GM12878 (cell line): Measurements from ENCODE around the gene ZNF341. TPM values are rescaled to one million over a fixed set of nuclear protein-coding genes. Genes with fewer than 3 reads are reported as not detected.

ENCODE experiments used
- ATAC-seq: fragments of 200-7000 bp; cut with Tn5 transposase; 3 replicates; pipeline ENCODE4 v1.9.1; 2020; ENCODE audit warnings: mild to moderate bottlenecking, moderate library complexity
- BruUV-seq: library from RNA; stranded (reverse); fragments of 400-500 nt; replicated peaks from 2 replicates; lab custom pipeline; 2021; lab: Mats Ljungman, UMichigan
- CTCF ChIA-PET: fragments of 300-600 bp; sonication (Branson Sonifier 250); formaldehyde crosslinking; extraction: SDS; loops from one replicate; lab custom pipeline; 2021; ENCODE audit warnings: inconsistent platforms; lab: Yijun Ruan, JAX
- POLR2A ChIA-PET: fragments of 350-600 bp; formaldehyde crosslinking; extraction: SDS; loops from one replicate; lab custom pipeline; 2021; ENCODE audit warnings: inconsistent platforms; lab: Charles Lee
- RAD21 ChIA-PET: fragments of 300-600 bp; sonication (Branson Sonifier 250); formaldehyde crosslinking; loops from one replicate; lab custom pipeline; 2023; ENCODE audit warnings: antibody characterized with exemption; ENCODE audit not compliant: unreplicated experiment; lab: Charles Lee
- SMC1A ChIA-PET: fragments of 300-600 bp; sonication (Branson Sonifier 250); formaldehyde crosslinking; loops from one replicate; lab custom pipeline; 2023; ENCODE audit not compliant: unreplicated experiment, uncharacterized antibody; lab: Charles Lee
- DNase-seq: peaks from one replicate; pipeline ENCODE4 v3.0.0-alpha.2; 2011; ENCODE audit warnings: low read depth, low spot score
- FAIRE-seq: peaks from 3 replicates; lab custom pipeline; 2011; peaks lifted over from hg19 to GRCh38; lab: Jason Lieb, UNC
- H2AFZ ChIP-seq: 2 replicates; pipeline ENCODE4 v1.6.0; 2011; ENCODE audit warnings: low read depth, low read length, control low read depth; ENCODE audit not compliant: control insufficient read depth
- H3K27ac ChIP-seq: 2 replicates; pipeline ENCODE4 v1.5.1; 2011; ENCODE audit warnings: control low read depth; ENCODE audit not compliant: control insufficient read depth, insufficient read depth
- H3K27me3 ChIP-seq, 2 experiments: replicated peaks in 1 of 2; 2 replicates each; pipeline versions ENCODE4 v1.6.0 to v1.6.1; 2011; ENCODE audit warnings: low read length in 1 of 2; ENCODE audit not compliant: control insufficient read depth in 2 of 2, insufficient read depth in 2 of 2
- H3K36me3 ChIP-seq, 2 experiments: 2 replicates each; pipeline ENCODE4 v1.5.1; 2011; ENCODE audit warnings: low read length in 1 of 2; ENCODE audit not compliant: control insufficient read depth in 2 of 2, insufficient read depth in 2 of 2
- H3K4me1 ChIP-seq: 2 replicates; pipeline ENCODE4 v1.6.1; 2011; ENCODE audit warnings: mild to moderate bottlenecking, low read length, moderate library complexity, mixed read lengths; ENCODE audit not compliant: control insufficient read depth, insufficient read depth
- H3K4me2 ChIP-seq: 2 replicates; pipeline ENCODE4 v1.6.0; 2011; ENCODE audit warnings: control low read depth; ENCODE audit not compliant: control insufficient read depth, insufficient read depth
- H3K4me3 ChIP-seq: fragments of 200-600 bp; sonication (generic); 2 replicates; pipeline ENCODE4 v1.5.1; 2016
- H3K79me2 ChIP-seq: 2 replicates; pipeline ENCODE4 v1.6.0; 2011; ENCODE audit warnings: low read length; ENCODE audit not compliant: control insufficient read depth, insufficient read depth
- H3K9ac ChIP-seq: 2 replicates; pipeline ENCODE4 v1.8.0; 2011; ENCODE audit warnings: low read length, control low read depth, mixed read lengths; ENCODE audit not compliant: control insufficient read depth, insufficient read depth
- H3K9me3 ChIP-seq: replicated peaks from 3 replicates; pipeline ENCODE4 v1.5.1; 2011; ENCODE audit warnings: mild to moderate bottlenecking, low read length; ENCODE audit not compliant: control insufficient read depth, insufficient read depth
- H4K20me1 ChIP-seq: 2 replicates; pipeline ENCODE4 v1.6.0; 2011; ENCODE audit not compliant: control insufficient read depth, insufficient read depth
- ASH2L ChIP-seq: fragments of 300-600, 200-600 bp; sonication (generic); IDR thresholded peaks from 2 replicates; pipeline ENCODE4 v1.6.1; 2017; ENCODE audit warnings: low read depth, mild to moderate bottlenecking, borderline replicate concordance
- CHD2 ChIP-seq: IDR thresholded peaks from 2 replicates; pipeline ENCODE4 v1.6.1; 2011; ENCODE audit warnings: low read depth, low read length, improper control_type of control experiment, borderline replicate concordance
- DPF2 ChIP-seq: fragments of 450-650 bp; IDR thresholded peaks from 2 replicates; pipeline ENCODE4 v1.6.1; 2017; ENCODE audit warnings: mild to moderate bottlenecking
- ELK1 ChIP-seq: IDR thresholded peaks from 2 replicates; pipeline ENCODE4 v1.6.1; 2012; ENCODE audit warnings: low read depth, low read length, improper control_type of control experiment
- HCFC1 ChIP-seq: fragments of 150-350 bp; IDR thresholded peaks from 2 replicates; pipeline ENCODE4 v1.6.1; 2014; ENCODE audit warnings: low read length
- IRF3 ChIP-seq: fragments of 450-650 bp; IDR thresholded peaks from 2 replicates; pipeline ENCODE4 v1.6.1; 2014; ENCODE audit warnings: mild to moderate bottlenecking
- IRF4 ChIP-seq: IDR thresholded peaks from 2 replicates; pipeline ENCODE4 v1.6.1; 2011; ENCODE audit warnings: low read depth, low read length
- MEF2B ChIP-seq: fragments of 450-650 bp; IDR thresholded peaks from 2 replicates; pipeline ENCODE4 v1.6.1; 2018; ENCODE audit warnings: mild to moderate bottlenecking, moderate library complexity; ENCODE audit not compliant: partially characterized antibody, poor library complexity, severe bottlenecking
- POU2F2 ChIP-seq: IDR thresholded peaks from 3 replicates; pipeline ENCODE4 v1.6.1; 2011; ENCODE audit warnings: low read depth, mild to moderate bottlenecking, low read length, borderline replicate concordance
- RAD21 ChIP-seq: IDR thresholded peaks from 2 replicates; pipeline ENCODE4 v1.6.1; 2011; ENCODE audit warnings: mild to moderate bottlenecking, low read depth, low read length, moderate library complexity; ENCODE audit not compliant: insufficient read depth
- SIX5 ChIP-seq: IDR thresholded peaks from 2 replicates; pipeline ENCODE4 v1.6.1; 2011; ENCODE audit warnings: mild to moderate bottlenecking, low read depth, low read length, moderate library complexity; ENCODE audit not compliant: severe bottlenecking
- SPI1 ChIP-seq: IDR thresholded peaks from 2 replicates; pipeline ENCODE4 v1.6.1; 2011; ENCODE audit warnings: low read depth, mild to moderate bottlenecking, low read length, moderate library complexity, borderline replicate concordance; ENCODE audit not compliant: insufficient read depth
- TBL1XR1 ChIP-seq: IDR thresholded peaks from 2 replicates; pipeline ENCODE4 v1.6.1; 2012; ENCODE audit warnings: low read depth, low read length, improper control_type of control experiment
- TCF3 ChIP-seq: IDR thresholded peaks from 2 replicates; pipeline ENCODE4 v1.6.1; 2012; ENCODE audit warnings: low read depth, mild to moderate bottlenecking, low read length, borderline replicate concordance; ENCODE audit not compliant: insufficient read depth
- YBX1 ChIP-seq: fragments of 450-650 bp; IDR thresholded peaks from 2 replicates; pipeline ENCODE4 v1.6.1; 2016; ENCODE audit warnings: antibody characterized with exemption
- ZNF207 ChIP-seq: fragments of 450-650 bp; IDR thresholded peaks from 2 replicates; pipeline ENCODE4 v1.6.1; 2014; ENCODE audit warnings: antibody characterized with exemption, mild to moderate bottlenecking, borderline replicate concordance
- ZNF24 ChIP-seq: fragments of 450-650 bp; IDR thresholded peaks from 2 replicates; pipeline ENCODE4 v1.6.1; 2017; ENCODE audit warnings: antibody characterized with exemption, mild to moderate bottlenecking
- WGBS: methylation state at CpG from one replicate; pipeline ENCODE4 v1.1.6; 2016; ENCODE audit warnings: low lambda C conversion rate; ENCODE audit not compliant: insufficient replicate concordance, insufficient coverage; ENCODE audit errors: missing lambda C conversion rate; 5-methylcytosine and 5-hydroxymethylcytosine counted together
- in situ Hi-C: fragments of 300-500 bp; cut with MboI; formaldehyde crosslinking; loops from 9 replicates; pipeline ENCODE4 v1.14.3; 2018; ENCODE audit warnings: mixed read lengths
- intact Hi-C: fragments of 100-400 bp; cut with micrococcal nuclease; formaldehyde crosslinking; loops from one replicate; pipeline ENCODE4 v1.14.2; 2022; ENCODE audit not compliant: unreplicated experiment
- polyA plus RNA-seq, 11 experiments: library from polyadenylated mRNA; depleted of rRNA in 4 of 11; unstranded in 6 of 11; stranded (reverse) in 5 of 11; fragments of >200 nt; fragmentation: Nextera tagmentation in 4 of 11; fragmentation: Illumina TruSeq in 1 of 11; extraction: Ambion mirVana in 4 of 11; extraction: Trizol in 1 of 11; gene quantifications; 1 replicate in 1 of 11; 2 replicates in 10 of 11; pipeline versions ENCODE4 v1.2.1 to v1.2.3, GENCODE V29; 2011 to 2016; ENCODE audit warnings: inconsistent platforms in 2 of 11, missing spikeins in 2 of 11, low read depth in 1 of 11
- total RNA-seq, 4 experiments: library from RNA; depleted of rRNA in 3 of 4; stranded (reverse); fragments of >200 nt in 3 of 4; fragmentation: Illumina TruSeq in 1 of 4; extraction: Trizol in 1 of 4; gene quantifications; 2 replicates each; pipeline versions ENCODE4 v1.2.1 to v1.2.3, GENCODE V29; 2013 to 2021
- TF ChIP-seq, protein P1 (sequence below): IDR thresholded peaks from 2 replicates; pipeline ENCODE4 v1.6.1; 2011; ENCODE audit warnings: borderline replicate concordance, low read depth, mild to moderate bottlenecking, moderate library complexity, low read length; ENCODE audit not compliant: insufficient read depth, poor library complexity, severe bottlenecking
- TF ChIP-seq, protein P2 (sequence below): IDR thresholded peaks from 2 replicates; pipeline ENCODE4 v1.6.1; 2012; ENCODE audit warnings: low read length, inconsistent platforms

The ZNF341 gene
- total and polyA plus RNA-seq, 10 of the 15 experiments (the other 5 are each of a cell fraction or from before 2014, with no cell fraction given) = 0.18 to 5.0 (median 2.6) TPM

DNA sequence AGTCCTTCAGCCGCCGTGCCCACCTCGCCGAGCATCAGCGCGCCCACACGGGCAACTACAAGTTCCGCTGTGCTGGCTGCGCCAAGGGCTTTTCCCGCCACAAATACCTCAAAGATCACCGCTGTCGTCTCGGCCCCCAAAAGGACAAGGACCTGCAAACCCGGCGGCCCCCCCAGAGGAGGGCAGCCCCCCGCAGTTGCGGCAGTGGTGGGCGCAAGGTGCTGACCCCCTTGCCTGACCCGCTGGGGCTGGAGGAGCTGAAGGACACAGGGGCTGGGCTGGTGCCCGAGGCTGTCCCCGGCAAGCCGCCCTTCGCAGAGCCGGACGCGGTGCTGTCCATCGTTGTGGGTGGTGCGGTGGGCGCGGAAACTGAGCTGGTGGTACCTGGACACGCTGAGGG, 59.2 kb downstream of the ZNF341 start (continued):
- TF ChIP-seq, protein P1, sequence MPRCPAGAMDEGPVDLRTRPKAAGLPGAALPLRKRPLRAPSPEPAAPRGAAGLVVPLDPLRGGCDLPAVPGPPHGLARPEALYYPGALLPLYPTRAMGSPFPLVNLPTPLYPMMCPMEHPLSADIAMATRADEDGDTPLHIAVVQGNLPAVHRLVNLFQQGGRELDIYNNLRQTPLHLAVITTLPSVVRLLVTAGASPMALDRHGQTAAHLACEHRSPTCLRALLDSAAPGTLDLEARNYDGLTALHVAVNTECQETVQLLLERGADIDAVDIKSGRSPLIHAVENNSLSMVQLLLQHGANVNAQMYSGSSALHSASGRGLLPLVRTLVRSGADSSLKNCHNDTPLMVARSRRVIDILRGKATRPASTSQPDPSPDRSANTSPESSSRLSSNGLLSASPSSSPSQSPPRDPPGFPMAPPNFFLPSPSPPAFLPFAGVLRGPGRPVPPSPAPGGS = no peak
- no peak for TF ChIP-seq CHD2

DNA sequence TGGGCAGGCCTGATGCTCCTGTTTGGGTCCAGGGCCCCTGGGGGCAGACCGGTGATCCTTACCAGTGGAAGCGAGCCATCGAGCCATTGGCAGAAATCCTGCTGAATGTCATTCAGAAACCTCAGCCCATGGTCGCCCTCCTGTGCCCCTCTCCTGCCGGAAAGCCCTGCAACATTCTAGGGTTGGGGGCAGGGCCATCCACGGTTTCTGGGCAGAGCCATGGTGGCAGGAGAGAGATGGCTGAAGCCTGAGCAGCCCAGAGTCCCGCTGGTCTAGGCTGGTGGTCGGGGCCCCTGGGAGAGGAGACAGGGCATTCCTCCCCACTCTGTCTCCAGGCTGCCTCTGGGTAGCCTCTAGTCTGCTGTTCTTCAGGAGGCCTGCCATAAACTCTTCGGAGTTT, 59.7 kb downstream of the ZNF341 start:
- Histone ChIP-seq H3K9me3 (no peaks in the 10 kb centered on the region), H3K79me2 (no peaks in the 10 kb centered on the region), H3K36me3 (no peaks in the 10 kb centered on the region), H3K9ac (no peak overlapping the region), H3K27ac (no peak overlapping the region), H3K4me2 (no peak overlapping the region), H3K4me3 (no peak overlapping the region), H3K27me3 (no peaks in the 10 kb centered on the region), H4K20me1 (no peaks in the 10 kb centered on the region), H3K4me1 (no peaks in the 10 kb centered on the region), H2AFZ (no peak overlapping the region)
- in situ Hi-C loops = no loop called here
- no peak for ATAC-seq
- RAD21 ChIA-PET = interaction anchor here (0.6 to 1.6 kb wide), 2 partner anchors 59 to 231 kb away, joined by 3 to 4 read pairs; no protein-coding TSS in a partner anchor
- POLR2A ChIA-PET = no interaction called here
- intact Hi-C loops = loop anchor here (5.0 kb wide), 1 partner anchor 336 kb away; no protein-coding TSS in a partner anchor
- BruUV-seq = no TSS peak
- DNase-seq = no peak
- no peak for FAIRE-seq
- SMC1A ChIA-PET = interaction anchor here (0.9 to 1.6 kb wide), 4 partner anchors 9 to 139 kb away, joined by 3 to 5 read pairs (median 3); no protein-coding TSS in a partner anchor
- WGBS = 86% methylated on average over 9 of the region's 9 CpGs
- CTCF ChIA-PET = interaction anchor here (0.6 to 4.1 kb wide), 23 partner anchors 9 to 338 kb away, joined by 3 to 19 read pairs (median 6); partner anchors contain the start of gene CHMP4B
- TF ChIP-seq YBX1 = no peak
- TF ChIP-seq SIX5 = no peak
- TF ChIP-seq ZNF24 = no peak
- no peak for TF ChIP-seq TBL1XR1
- no peak for TF ChIP-seq MEF2B
- no peak for TF ChIP-seq DPF2
- TF ChIP-seq HCFC1 = no peak
- TF ChIP-seq POU2F2 = no peak
- no peak for TF ChIP-seq ELK1
- TF ChIP-seq ASH2L = no peak
- no peak for TF ChIP-seq RAD21
- no peak for TF ChIP-seq ZNF207
- TF ChIP-seq IRF4 = no peak
- TF ChIP-seq IRF3 = no peak
- TF ChIP-seq TCF3 = no peak
- no peak for TF ChIP-seq SPI1
- TF ChIP-seq, protein P2, sequence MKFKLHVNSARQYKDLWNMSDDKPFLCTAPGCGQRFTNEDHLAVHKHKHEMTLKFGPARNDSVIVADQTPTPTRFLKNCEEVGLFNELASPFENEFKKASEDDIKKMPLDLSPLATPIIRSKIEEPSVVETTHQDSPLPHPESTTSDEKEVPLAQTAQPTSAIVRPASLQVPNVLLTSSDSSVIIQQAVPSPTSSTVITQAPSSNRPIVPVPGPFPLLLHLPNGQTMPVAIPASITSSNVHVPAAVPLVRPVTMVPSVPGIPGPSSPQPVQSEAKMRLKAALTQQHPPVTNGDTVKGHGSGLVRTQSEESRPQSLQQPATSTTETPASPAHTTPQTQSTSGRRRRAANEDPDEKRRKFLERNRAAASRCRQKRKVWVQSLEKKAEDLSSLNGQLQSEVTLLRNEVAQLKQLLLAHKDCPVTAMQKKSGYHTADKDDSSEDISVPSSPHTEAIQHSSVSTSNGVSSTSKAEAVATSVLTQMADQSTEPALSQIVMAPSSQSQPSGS = no peak
